WTC11 (cell line): ENCODE data around the gene LGALS9.

Source experiments
- CREB1 ChIP-seq: sonication (generic); formaldehyde crosslinking; IDR thresholded peaks from 2 replicates; pipeline ENCODE4 v1.8.0; 2023; ENCODE audit warnings: mild to moderate bottlenecking, missing genetic modification reagents
- CTCF ChIP-seq: fragments of 200-600 bp; IDR thresholded peaks from 2 replicates; pipeline ENCODE4 v1.8.0; 2022; ENCODE audit warnings: antibody characterized with exemption
- EMX1 ChIP-seq: fragments of 250-450 bp; sonication (Bioruptor Pico); IDR thresholded peaks from 2 replicates; pipeline ENCODE4 v1.8.0; 2021; ENCODE audit warnings: mild to moderate bottlenecking
- KAT7 ChIP-seq: sonication (generic); formaldehyde crosslinking; IDR thresholded peaks from 2 replicates; pipeline ENCODE4 v1.8.1; 2023; ENCODE audit warnings: missing genetic modification reagents, mild to moderate bottlenecking, borderline replicate concordance
- NFE2L1 ChIP-seq: sonication (generic); formaldehyde crosslinking; IDR thresholded peaks from 2 replicates; pipeline ENCODE4 v1.8.1; 2023; ENCODE audit warnings: missing genetic modification reagents
- SOX15 ChIP-seq: fragments of 250-450 bp; sonication (Bioruptor Pico); IDR thresholded peaks from 2 replicates; pipeline ENCODE4 v1.9.0; 2021; ENCODE audit warnings: mild to moderate bottlenecking
- SP1 ChIP-seq: sonication (generic); formaldehyde crosslinking; conservative IDR thresholded peaks from 2 replicates; pipeline ENCODE4 v1.8.1; 2022; ENCODE audit warnings: missing genetic modification reagents
- TEAD1 ChIP-seq: sonication (generic); formaldehyde crosslinking; IDR thresholded peaks from 2 replicates; pipeline ENCODE4 v1.8.0; 2022; ENCODE audit warnings: mild to moderate bottlenecking, missing genetic modification reagents
- ZNF532 ChIP-seq: fragments of 250-450 bp; sonication (Bioruptor Pico); IDR thresholded peaks from 2 replicates; pipeline ENCODE4 v1.9.0; 2021; ENCODE audit warnings: mild to moderate bottlenecking, borderline replicate concordance
- TF ChIP-seq, protein P1 (sequence below): sonication (generic); formaldehyde crosslinking; IDR thresholded peaks from 2 replicates; pipeline ENCODE4 v1.8.0; 2023; ENCODE audit warnings: mild to moderate bottlenecking, missing genetic modification reagents
- TF ChIP-seq, protein P2 (sequence below): sonication (generic); formaldehyde crosslinking; conservative IDR thresholded peaks from 2 replicates; pipeline ENCODE4 v1.8.1; 2022; ENCODE audit warnings: mild to moderate bottlenecking, missing genetic modification reagents
- TF ChIP-seq, protein P3 (sequence below): sonication (generic); formaldehyde crosslinking; IDR thresholded peaks from 2 replicates; pipeline ENCODE4 v1.8.0; 2022; ENCODE audit warnings: mild to moderate bottlenecking, missing genetic modification reagents
- TF ChIP-seq, protein P4 (sequence below): sonication (generic); formaldehyde crosslinking; conservative IDR thresholded peaks from 2 replicates; pipeline ENCODE4 v1.8.1; 2023; ENCODE audit warnings: mild to moderate bottlenecking, low read depth, missing genetic modification reagents, moderate library complexity
- TF ChIP-seq, protein P5 (sequence below): sonication (generic); formaldehyde crosslinking; IDR thresholded peaks from 2 replicates; pipeline ENCODE4 v1.8.0; 2023; ENCODE audit warnings: missing genetic modification reagents, mild to moderate bottlenecking, borderline replicate concordance

GRCh38 chr17:27634026-27634335 is 3.0 kb downstream of the LGALS9 start:
- TF ChIP-seq, protein P1, sequence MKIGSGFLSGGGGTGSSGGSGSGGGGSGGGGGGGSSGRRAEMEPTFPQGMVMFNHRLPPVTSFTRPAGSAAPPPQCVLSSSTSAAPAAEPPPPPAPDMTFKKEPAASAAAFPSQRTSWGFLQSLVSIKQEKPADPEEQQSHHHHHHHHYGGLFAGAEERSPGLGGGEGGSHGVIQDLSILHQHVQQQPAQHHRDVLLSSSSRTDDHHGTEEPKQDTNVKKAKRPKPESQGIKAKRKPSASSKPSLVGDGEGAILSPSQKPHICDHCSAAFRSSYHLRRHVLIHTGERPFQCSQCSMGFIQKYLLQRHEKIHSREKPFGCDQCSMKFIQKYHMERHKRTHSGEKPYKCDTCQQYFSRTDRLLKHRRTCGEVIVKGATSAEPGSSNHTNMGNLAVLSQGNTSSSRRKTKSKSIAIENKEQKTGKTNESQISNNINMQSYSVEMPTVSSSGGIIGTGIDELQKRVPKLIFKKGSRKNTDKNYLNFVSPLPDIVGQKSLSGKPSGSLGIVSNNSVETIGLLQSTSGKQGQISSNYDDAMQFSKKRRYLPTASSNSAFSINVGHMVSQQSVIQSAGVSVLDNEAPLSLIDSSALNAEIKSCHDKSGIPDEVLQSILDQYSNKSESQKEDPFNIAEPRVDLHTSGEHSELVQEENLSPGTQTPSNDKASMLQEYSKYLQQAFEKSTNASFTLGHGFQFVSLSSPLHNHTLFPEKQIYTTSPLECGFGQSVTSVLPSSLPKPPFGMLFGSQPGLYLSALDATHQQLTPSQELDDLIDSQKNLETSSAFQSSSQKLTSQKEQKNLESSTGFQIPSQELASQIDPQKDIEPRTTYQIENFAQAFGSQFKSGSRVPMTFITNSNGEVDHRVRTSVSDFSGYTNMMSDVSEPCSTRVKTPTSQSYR, result no peak
- TF ChIP-seq SP1 (CRISPR knock-in tag) (no peak), SOX15 (CRISPR knock-in tag) (no peak), KAT7 (CRISPR knock-in tag) (no peak), CTCF (no peak), TEAD1 (CRISPR knock-in tag) (no peak), NFE2L1 (CRISPR knock-in tag) (no peak), ZNF532 (CRISPR knock-in tag) (no peak), CREB1 (no peak), EMX1 (CRISPR knock-in tag) (no peak)
- TF ChIP-seq, protein P2, sequence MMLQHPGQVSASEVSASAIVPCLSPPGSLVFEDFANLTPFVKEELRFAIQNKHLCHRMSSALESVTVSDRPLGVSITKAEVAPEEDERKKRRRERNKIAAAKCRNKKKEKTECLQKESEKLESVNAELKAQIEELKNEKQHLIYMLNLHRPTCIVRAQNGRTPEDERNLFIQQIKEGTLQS, result no peak
- TF ChIP-seq, protein P3, sequence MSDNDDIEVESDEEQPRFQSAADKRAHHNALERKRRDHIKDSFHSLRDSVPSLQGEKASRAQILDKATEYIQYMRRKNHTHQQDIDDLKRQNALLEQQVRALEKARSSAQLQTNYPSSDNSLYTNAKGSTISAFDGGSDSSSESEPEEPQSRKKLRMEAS (CRISPR knock-in tag), result no peak
- TF ChIP-seq, protein P4, sequence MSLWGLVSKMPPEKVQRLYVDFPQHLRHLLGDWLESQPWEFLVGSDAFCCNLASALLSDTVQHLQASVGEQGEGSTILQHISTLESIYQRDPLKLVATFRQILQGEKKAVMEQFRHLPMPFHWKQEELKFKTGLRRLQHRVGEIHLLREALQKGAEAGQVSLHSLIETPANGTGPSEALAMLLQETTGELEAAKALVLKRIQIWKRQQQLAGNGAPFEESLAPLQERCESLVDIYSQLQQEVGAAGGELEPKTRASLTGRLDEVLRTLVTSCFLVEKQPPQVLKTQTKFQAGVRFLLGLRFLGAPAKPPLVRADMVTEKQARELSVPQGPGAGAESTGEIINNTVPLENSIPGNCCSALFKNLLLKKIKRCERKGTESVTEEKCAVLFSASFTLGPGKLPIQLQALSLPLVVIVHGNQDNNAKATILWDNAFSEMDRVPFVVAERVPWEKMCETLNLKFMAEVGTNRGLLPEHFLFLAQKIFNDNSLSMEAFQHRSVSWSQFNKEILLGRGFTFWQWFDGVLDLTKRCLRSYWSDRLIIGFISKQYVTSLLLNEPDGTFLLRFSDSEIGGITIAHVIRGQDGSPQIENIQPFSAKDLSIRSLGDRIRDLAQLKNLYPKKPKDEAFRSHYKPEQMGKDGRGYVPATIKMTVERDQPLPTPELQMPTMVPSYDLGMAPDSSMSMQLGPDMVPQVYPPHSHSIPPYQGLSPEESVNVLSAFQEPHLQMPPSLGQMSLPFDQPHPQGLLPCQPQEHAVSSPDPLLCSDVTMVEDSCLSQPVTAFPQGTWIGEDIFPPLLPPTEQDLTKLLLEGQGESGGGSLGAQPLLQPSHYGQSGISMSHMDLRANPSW (CRISPR knock-in tag), result no peak
- TF ChIP-seq, protein P5, sequence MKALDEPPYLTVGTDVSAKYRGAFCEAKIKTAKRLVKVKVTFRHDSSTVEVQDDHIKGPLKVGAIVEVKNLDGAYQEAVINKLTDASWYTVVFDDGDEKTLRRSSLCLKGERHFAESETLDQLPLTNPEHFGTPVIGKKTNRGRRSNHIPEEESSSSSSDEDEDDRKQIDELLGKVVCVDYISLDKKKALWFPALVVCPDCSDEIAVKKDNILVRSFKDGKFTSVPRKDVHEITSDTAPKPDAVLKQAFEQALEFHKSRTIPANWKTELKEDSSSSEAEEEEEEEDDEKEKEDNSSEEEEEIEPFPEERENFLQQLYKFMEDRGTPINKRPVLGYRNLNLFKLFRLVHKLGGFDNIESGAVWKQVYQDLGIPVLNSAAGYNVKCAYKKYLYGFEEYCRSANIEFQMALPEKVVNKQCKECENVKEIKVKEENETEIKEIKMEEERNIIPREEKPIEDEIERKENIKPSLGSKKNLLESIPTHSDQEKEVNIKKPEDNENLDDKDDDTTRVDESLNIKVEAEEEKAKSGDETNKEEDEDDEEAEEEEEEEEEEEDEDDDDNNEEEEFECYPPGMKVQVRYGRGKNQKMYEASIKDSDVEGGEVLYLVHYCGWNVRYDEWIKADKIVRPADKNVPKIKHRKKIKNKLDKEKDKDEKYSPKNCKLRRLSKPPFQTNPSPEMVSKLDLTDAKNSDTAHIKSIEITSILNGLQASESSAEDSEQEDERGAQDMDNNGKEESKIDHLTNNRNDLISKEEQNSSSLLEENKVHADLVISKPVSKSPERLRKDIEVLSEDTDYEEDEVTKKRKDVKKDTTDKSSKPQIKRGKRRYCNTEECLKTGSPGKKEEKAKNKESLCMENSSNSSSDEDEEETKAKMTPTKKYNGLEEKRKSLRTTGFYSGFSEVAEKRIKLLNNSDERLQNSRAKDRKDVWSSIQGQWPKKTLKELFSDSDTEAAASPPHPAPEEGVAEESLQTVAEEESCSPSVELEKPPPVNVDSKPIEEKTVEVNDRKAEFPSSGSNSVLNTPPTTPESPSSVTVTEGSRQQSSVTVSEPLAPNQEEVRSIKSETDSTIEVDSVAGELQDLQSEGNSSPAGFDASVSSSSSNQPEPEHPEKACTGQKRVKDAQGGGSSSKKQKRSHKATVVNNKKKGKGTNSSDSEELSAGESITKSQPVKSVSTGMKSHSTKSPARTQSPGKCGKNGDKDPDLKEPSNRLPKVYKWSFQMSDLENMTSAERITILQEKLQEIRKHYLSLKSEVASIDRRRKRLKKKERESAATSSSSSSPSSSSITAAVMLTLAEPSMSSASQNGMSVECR (CRISPR knock-in tag), result no peak
